GM12878 (cell line): Measurements from ENCODE around the gene GFM1. TPM values are rescaled to one million over a fixed set of nuclear protein-coding genes. Genes with fewer than 3 reads are reported as not detected.

Experiments
- ATAC-seq: fragments of 200-7000 bp; cut with Tn5 transposase; 3 replicates; pipeline ENCODE4 v1.9.1; 2020; ENCODE audit warnings: mild to moderate bottlenecking, moderate library complexity
- BruUV-seq: library from RNA; stranded (reverse); fragments of 400-500 nt; replicated peaks from 2 replicates; lab custom pipeline; 2021; lab: Mats Ljungman, UMichigan
- CTCF ChIA-PET: fragments of 300-600 bp; sonication (Branson Sonifier 250); formaldehyde crosslinking; extraction: SDS; loops from one replicate; lab custom pipeline; 2021; ENCODE audit warnings: inconsistent platforms; lab: Yijun Ruan, JAX
- POLR2A ChIA-PET: fragments of 350-600 bp; formaldehyde crosslinking; extraction: SDS; loops from one replicate; lab custom pipeline; 2021; ENCODE audit warnings: inconsistent platforms; lab: Charles Lee
- RAD21 ChIA-PET: fragments of 300-600 bp; sonication (Branson Sonifier 250); formaldehyde crosslinking; loops from one replicate; lab custom pipeline; 2023; ENCODE audit warnings: antibody characterized with exemption; ENCODE audit not compliant: unreplicated experiment; lab: Charles Lee
- SMC1A ChIA-PET: fragments of 300-600 bp; sonication (Branson Sonifier 250); formaldehyde crosslinking; loops from one replicate; lab custom pipeline; 2023; ENCODE audit not compliant: unreplicated experiment, uncharacterized antibody; lab: Charles Lee
- DNase-seq: peaks from one replicate; pipeline ENCODE4 v3.0.0-alpha.2; 2011; ENCODE audit warnings: low read depth, low spot score
- FAIRE-seq: peaks from 3 replicates; lab custom pipeline; 2011; peaks lifted over from hg19 to GRCh38; lab: Jason Lieb, UNC
- H2AFZ ChIP-seq: 2 replicates; pipeline ENCODE4 v1.6.0; 2011; ENCODE audit warnings: low read depth, low read length, control low read depth; ENCODE audit not compliant: control insufficient read depth
- H3K27ac ChIP-seq: 2 replicates; pipeline ENCODE4 v1.5.1; 2011; ENCODE audit warnings: control low read depth; ENCODE audit not compliant: control insufficient read depth, insufficient read depth
- H3K27me3 ChIP-seq, 2 experiments: replicated peaks in 1 of 2; 2 replicates each; pipeline versions ENCODE4 v1.6.0 to v1.6.1; 2011; ENCODE audit warnings: low read length in 1 of 2; ENCODE audit not compliant: control insufficient read depth in 2 of 2, insufficient read depth in 2 of 2
- H3K36me3 ChIP-seq, 2 experiments: 2 replicates each; pipeline ENCODE4 v1.5.1; 2011; ENCODE audit warnings: low read length in 1 of 2; ENCODE audit not compliant: control insufficient read depth in 2 of 2, insufficient read depth in 2 of 2
- H3K4me1 ChIP-seq: 2 replicates; pipeline ENCODE4 v1.6.1; 2011; ENCODE audit warnings: mild to moderate bottlenecking, low read length, moderate library complexity, mixed read lengths; ENCODE audit not compliant: control insufficient read depth, insufficient read depth
- H3K4me2 ChIP-seq: 2 replicates; pipeline ENCODE4 v1.6.0; 2011; ENCODE audit warnings: control low read depth; ENCODE audit not compliant: control insufficient read depth, insufficient read depth
- H3K4me3 ChIP-seq: fragments of 200-600 bp; sonication (generic); 2 replicates; pipeline ENCODE4 v1.5.1; 2016
- H3K79me2 ChIP-seq: 2 replicates; pipeline ENCODE4 v1.6.0; 2011; ENCODE audit warnings: low read length; ENCODE audit not compliant: control insufficient read depth, insufficient read depth
- H3K9ac ChIP-seq: 2 replicates; pipeline ENCODE4 v1.8.0; 2011; ENCODE audit warnings: low read length, control low read depth, mixed read lengths; ENCODE audit not compliant: control insufficient read depth, insufficient read depth
- H3K9me3 ChIP-seq: replicated peaks from 3 replicates; pipeline ENCODE4 v1.5.1; 2011; ENCODE audit warnings: mild to moderate bottlenecking, low read length; ENCODE audit not compliant: control insufficient read depth, insufficient read depth
- H4K20me1 ChIP-seq: 2 replicates; pipeline ENCODE4 v1.6.0; 2011; ENCODE audit not compliant: control insufficient read depth, insufficient read depth
- EGR1 ChIP-seq, 2 experiments: IDR thresholded peaks; 1 replicate in 1 of 2; 2 replicates in 1 of 2; pipeline ENCODE4 v1.6.1; 2011 to 2012; ENCODE audit warnings: low read depth in 2 of 2, low read length in 2 of 2, borderline replicate concordance in 1 of 2, mild to moderate bottlenecking in 1 of 2, moderate library complexity in 1 of 2
- IKZF2 ChIP-seq, 2 experiments: fragments of 450-650 bp; IDR thresholded peaks; 2 replicates each; pipeline ENCODE4 v1.6.1; 2017; ENCODE audit warnings: mild to moderate bottlenecking in 2 of 2, moderate library complexity in 2 of 2
- KDM1A ChIP-seq: fragments of 200-600 bp; sonication (generic); IDR thresholded peaks from 2 replicates; pipeline ENCODE4 v1.6.1; 2016; ENCODE audit warnings: borderline replicate concordance
- REST ChIP-seq: IDR thresholded peaks from 2 replicates; pipeline ENCODE4 v1.6.1; 2012; ENCODE audit warnings: mild to moderate bottlenecking, low read depth, low read length
- SIX5 ChIP-seq: IDR thresholded peaks from 2 replicates; pipeline ENCODE4 v1.6.1; 2011; ENCODE audit warnings: mild to moderate bottlenecking, low read depth, low read length, moderate library complexity; ENCODE audit not compliant: severe bottlenecking
- SKIL ChIP-seq: fragments of 450-650 bp; IDR thresholded peaks from 2 replicates; pipeline ENCODE4 v1.6.1; 2017; ENCODE audit warnings: mild to moderate bottlenecking, low read depth, inconsistent platforms; ENCODE audit not compliant: poor library complexity, severe bottlenecking
- STAT3 ChIP-seq: IDR thresholded peaks from 2 replicates; pipeline ENCODE4 v1.6.1; 2011; ENCODE audit warnings: low read depth, low read length, improper control_type of control experiment
- TBL1XR1 ChIP-seq: IDR thresholded peaks from 2 replicates; pipeline ENCODE4 v1.6.1; 2012; ENCODE audit warnings: low read depth, low read length, improper control_type of control experiment
- ZBED1 ChIP-seq: IDR thresholded peaks from 2 replicates; pipeline ENCODE4 v1.6.1; 2016; ENCODE audit warnings: borderline replicate concordance
- ZBTB33 ChIP-seq: fragments of 450-650 bp; IDR thresholded peaks from 2 replicates; pipeline ENCODE4 v1.6.1; 2017; ENCODE audit warnings: mild to moderate bottlenecking
- WGBS: methylation state at CpG from one replicate; pipeline ENCODE4 v1.1.6; 2016; ENCODE audit warnings: low lambda C conversion rate; ENCODE audit not compliant: insufficient replicate concordance, insufficient coverage; ENCODE audit errors: missing lambda C conversion rate; 5-methylcytosine and 5-hydroxymethylcytosine counted together
- in situ Hi-C: fragments of 300-500 bp; cut with MboI; formaldehyde crosslinking; loops from 9 replicates; pipeline ENCODE4 v1.14.3; 2018; ENCODE audit warnings: mixed read lengths
- intact Hi-C: fragments of 100-400 bp; cut with micrococcal nuclease; formaldehyde crosslinking; loops from one replicate; pipeline ENCODE4 v1.14.2; 2022; ENCODE audit not compliant: unreplicated experiment
- polyA plus RNA-seq, 11 experiments: library from polyadenylated mRNA; depleted of rRNA in 4 of 11; unstranded in 6 of 11; stranded (reverse) in 5 of 11; fragments of >200 nt; fragmentation: Nextera tagmentation in 4 of 11; fragmentation: Illumina TruSeq in 1 of 11; extraction: Ambion mirVana in 4 of 11; extraction: Trizol in 1 of 11; gene quantifications; 1 replicate in 1 of 11; 2 replicates in 10 of 11; pipeline versions ENCODE4 v1.2.1 to v1.2.3, GENCODE V29; 2011 to 2016; ENCODE audit warnings: inconsistent platforms in 2 of 11, missing spikeins in 2 of 11, low read depth in 1 of 11
- total RNA-seq, 4 experiments: library from RNA; depleted of rRNA in 3 of 4; stranded (reverse); fragments of >200 nt in 3 of 4; fragmentation: Illumina TruSeq in 1 of 4; extraction: Trizol in 1 of 4; gene quantifications; 2 replicates each; pipeline versions ENCODE4 v1.2.1 to v1.2.3, GENCODE V29; 2013 to 2021

Gene GFM1
- total and polyA plus RNA-seq, 10 of the 15 experiments (the other 5 are each of a cell fraction or from before 2014, with no cell fraction given), result 36.9 to 87.2 (median 57.3) TPM

- TF ChIP-seq STAT3 (no peak), SIX5 (peak; percentile 66), EGR1 (IDR thresholded peaks at IDR 0.05; ENCODE audit: borderline replicate concordance in 1 of 2, low read depth in 2 of 2, low read length in 2 of 2) (peak in 1 of 2 experiments; percentile 89; a peak in 2 of 3 replicates), IKZF2 (IDR thresholded peaks at IDR 0.05) (peak; percentile 77 to 84), ZBED1 (no peak), TBL1XR1 (0 out of 2 replicates have a peak, but pooled peaks have one; percentile 71)
- TF ChIP-seq, all 136 proteins: peak for 77
Measured at GRCh38 chr3:158644345-158644908, at the start of gene GFM1 (continued).

GRCh38 chr3:158600787-158601186 lies 43.5 kb upstream of the GFM1 start:
- Histone ChIP-seq H2AFZ (no peak overlapping the region), H3K9ac (no peak overlapping the region), H3K27ac (no peak overlapping the region), H3K4me2 (no peak overlapping the region), H3K27me3 (no peaks in the 10 kb centered on the region), H3K4me1 (no peaks in the 10 kb centered on the region), H3K36me3 (no peaks in the 10 kb centered on the region), H3K4me3 (no peak overlapping the region), H4K20me1 (no peaks in the 10 kb centered on the region), H3K79me2 (no peaks in the 10 kb centered on the region), H3K9me3 (no peaks in the 10 kb centered on the region)
- no TSS peak for BruUV-seq
- ChIA-PET CTCF (no interaction called here), SMC1A (no interaction called here), POLR2A (no interaction called here), RAD21 (no interaction called here)
- ATAC-seq (no peak), DNase-seq (no peak), FAIRE-seq (no peak)
- 38% methylated on average over 2 of the region's 2 CpGs for WGBS
- in situ Hi-C loops, result no loop called here
- intact Hi-C loops, result no loop called here
- TF ChIP-seq IKZF2 (IDR thresholded peaks at IDR 0.05), result no peak
- TF ChIP-seq KDM1A, result no peak
- no peak for TF ChIP-seq SKIL
- TF ChIP-seq ZBTB33, result no peak
- no peak for TF ChIP-seq REST
- TF ChIP-seq TBL1XR1, result no peak
